Body of pancreas (tissue), 4 donors: ENCODE results near the gene CFAP45. TPM values are rescaled to one million over a fixed set of nuclear protein-coding genes. Genes with fewer than 3 reads are reported as not detected.

Experiments
- ATAC-seq: fragments of 150-250 bp; one replicate; pipeline ENCODE4 v1.9.1; 2016
- DNase-seq, 4 donors: peaks; one replicate each; pipeline ENCODE4 v3.0.0-alpha.2; 2019
- H3K27ac ChIP-seq, 4 donors: fragments of 200-600 bp; sonication (generic); 1 replicate in 3 of 4; 2 replicates in 1 of 4; pipeline versions ENCODE4 v1.5.1 to v1.6.1; 2016 to 2019; ENCODE audit warnings: mild to moderate bottlenecking in 1 of 4, mixed read lengths in 1 of 4, moderate library complexity in 1 of 4
- H3K27me3 ChIP-seq, 2 donors: fragments of 200-600 bp; sonication (generic); one replicate each; pipeline ENCODE4 v1.6.0; 2016; ENCODE audit warnings: mild to moderate bottlenecking in 1 of 2
- H3K36me3 ChIP-seq, 2 donors: fragments of 200-600 bp; sonication (generic); replicated peaks in 1 of 2; 2 replicates each; pipeline ENCODE4 v1.5.1; 2016; ENCODE audit warnings: low read depth in 2 of 2; ENCODE audit not compliant: insufficient read depth in 1 of 2
- H3K4me1 ChIP-seq: fragments of 200-600 bp; sonication (generic); one replicate; pipeline ENCODE4 v1.6.0; 2016
- H3K4me3 ChIP-seq, 2 donors: fragments of 200-600 bp; sonication (generic); 1 replicate in 1 of 2; 2 replicates in 1 of 2; pipeline ENCODE4 v1.5.1; 2016 to 2019
- H3K9me3 ChIP-seq, 3 donors: fragments of 200-600 bp; sonication (generic); 1 replicate in 2 of 3; 2 replicates in 1 of 3; pipeline ENCODE4 v1.5.1; 2016
- POLR2A ChIP-seq, 3 donors: fragments of 450-650 bp; IDR thresholded peaks; one replicate each; pipeline ENCODE4 v1.6.1; 2016; ENCODE audit warnings: antibody characterized with exemption in 3 of 3, mild to moderate bottlenecking in 2 of 3
- WGBS, 2 donors: methylation state at CpG; one replicate each; pipeline ENCODE4 v1.1.5; 2017; 5-methylcytosine and 5-hydroxymethylcytosine counted together
- intact Hi-C: fragments of 100-400 bp; cut with DNase I; formaldehyde crosslinking; loops from one replicate; pipeline ENCODE4 v1.15.1; 2023
- total RNA-seq, 2 donors: library from RNA; depleted of rRNA; stranded (reverse); fragments of >200 nt; gene quantifications; one replicate each; pipeline ENCODE4 v1.1.0, GENCODE V29; 2016
- TF ChIP-seq, protein P1 (sequence below), 7 experiments: fragments of 450-650 bp in 4 of 7; fragments of 200-600 bp in 3 of 7; sonication (generic) in 3 of 7; IDR thresholded peaks; one replicate each; pipeline ENCODE4 v1.5.1; 2016 to 2019; ENCODE audit warnings: antibody characterized with exemption in 7 of 7

CFAP45 gene
- total RNA-seq, 2 donors from 2014 or later = not detected

DNA sequence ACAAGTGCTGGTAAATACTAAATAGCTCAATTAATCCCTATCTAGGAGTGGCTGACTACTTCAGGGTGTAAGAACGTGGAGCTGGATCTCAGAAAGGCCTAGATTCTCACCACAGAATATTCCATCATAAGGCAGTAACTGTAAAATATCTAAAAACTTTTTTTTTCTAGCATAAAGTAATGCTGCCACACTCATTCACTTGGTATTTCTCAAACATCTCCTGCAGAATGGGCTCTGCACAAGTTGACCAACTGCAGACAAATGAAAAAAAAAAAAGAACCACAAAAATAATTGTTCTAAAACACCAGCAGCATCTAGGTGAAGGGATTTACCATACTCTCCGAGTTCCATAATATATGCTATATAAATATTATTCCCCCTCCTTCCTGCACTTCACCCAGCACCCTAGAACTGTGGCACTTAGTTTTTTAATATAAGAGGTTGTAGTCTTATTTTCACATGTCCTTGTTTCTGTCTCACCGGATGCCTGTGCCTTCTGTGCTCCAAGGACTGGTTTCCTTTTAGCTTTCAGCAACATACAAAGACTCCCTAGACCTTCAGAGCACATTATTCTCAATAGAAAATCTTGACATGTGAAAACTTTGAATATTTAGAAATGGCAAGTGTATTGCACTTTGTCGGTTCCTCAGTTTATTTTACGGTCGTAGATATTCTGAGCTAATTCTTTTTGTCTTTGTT lies 46.4 kb downstream of the CFAP45 start:
- intact Hi-C loops = no loop called here
- H3K27me3 ChIP-seq = no peaks in the 10 kb centered on the region
- peak overlapping the region in 1 of 2 donors; percentile 57 for H3K4me3 ChIP-seq
- WGBS, 2 donors = 18 to 20% methylated on average over 6 of the region's 6 CpGs
- ATAC-seq (no peak), DNase-seq (no peak)
- no peaks in the 10 kb centered on the region for H3K9me3 ChIP-seq
- TF ChIP-seq, protein P1, sequence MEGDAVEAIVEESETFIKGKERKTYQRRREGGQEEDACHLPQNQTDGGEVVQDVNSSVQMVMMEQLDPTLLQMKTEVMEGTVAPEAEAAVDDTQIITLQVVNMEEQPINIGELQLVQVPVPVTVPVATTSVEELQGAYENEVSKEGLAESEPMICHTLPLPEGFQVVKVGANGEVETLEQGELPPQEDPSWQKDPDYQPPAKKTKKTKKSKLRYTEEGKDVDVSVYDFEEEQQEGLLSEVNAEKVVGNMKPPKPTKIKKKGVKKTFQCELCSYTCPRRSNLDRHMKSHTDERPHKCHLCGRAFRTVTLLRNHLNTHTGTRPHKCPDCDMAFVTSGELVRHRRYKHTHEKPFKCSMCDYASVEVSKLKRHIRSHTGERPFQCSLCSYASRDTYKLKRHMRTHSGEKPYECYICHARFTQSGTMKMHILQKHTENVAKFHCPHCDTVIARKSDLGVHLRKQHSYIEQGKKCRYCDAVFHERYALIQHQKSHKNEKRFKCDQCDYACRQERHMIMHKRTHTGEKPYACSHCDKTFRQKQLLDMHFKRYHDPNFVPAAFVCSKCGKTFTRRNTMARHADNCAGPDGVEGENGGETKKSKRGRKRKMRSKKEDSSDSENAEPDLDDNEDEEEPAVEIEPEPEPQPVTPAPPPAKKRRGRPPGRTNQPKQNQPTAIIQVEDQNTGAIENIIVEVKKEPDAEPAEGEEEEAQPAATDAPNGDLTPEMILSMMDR (IDR thresholded peaks at IDR 0.05) = no peak
- TF ChIP-seq POLR2A (IDR thresholded peaks at IDR 0.05) = no peak
- no peaks in the 10 kb centered on the region for H3K36me3 ChIP-seq
- peak overlapping the region; percentile 92 to 94 (median 92) for H3K27ac ChIP-seq
- H3K4me1 ChIP-seq = peaks cover 18% of the 10 kb centered on the region

DNA sequence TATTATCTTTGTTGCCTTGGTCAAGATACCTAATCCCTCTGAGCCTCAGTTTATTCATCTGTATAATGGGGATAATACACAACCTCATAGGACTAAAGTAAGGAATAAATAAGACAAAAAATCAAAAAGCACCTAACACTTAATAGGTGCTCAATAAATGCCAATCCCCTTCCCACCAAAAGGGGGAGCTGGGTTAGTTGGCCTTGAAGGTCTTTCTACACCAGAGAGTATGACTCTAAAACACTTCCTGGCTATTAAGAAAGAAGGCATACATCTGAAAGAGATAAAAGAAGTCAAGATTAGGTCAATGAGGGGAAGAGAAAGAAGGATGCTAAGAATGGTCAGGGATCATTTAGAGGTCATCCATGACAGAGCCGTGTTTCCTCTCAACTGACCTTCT lies 48.6 kb downstream of the CFAP45 start:
- no peaks in the 10 kb centered on the region for H3K36me3 ChIP-seq
- H3K9me3 ChIP-seq = no peaks in the 10 kb centered on the region
- no peaks in the 10 kb centered on the region for H3K27me3 ChIP-seq
- ATAC-seq (no peak), DNase-seq (no peak)
- H3K27ac ChIP-seq = no peak overlapping the region
- 63 to 82% methylated on average over 1 of the region's 1 CpG for WGBS, 2 donors
- no peak overlapping the region for H3K4me3 ChIP-seq
- TF ChIP-seq POLR2A (IDR thresholded peaks at IDR 0.05) = no peak
- TF ChIP-seq, protein P1 (IDR thresholded peaks at IDR 0.05) = no peak
- H3K4me1 ChIP-seq = peaks cover 18% of the 10 kb centered on the region
- intact Hi-C loops = no loop called here

DNA sequence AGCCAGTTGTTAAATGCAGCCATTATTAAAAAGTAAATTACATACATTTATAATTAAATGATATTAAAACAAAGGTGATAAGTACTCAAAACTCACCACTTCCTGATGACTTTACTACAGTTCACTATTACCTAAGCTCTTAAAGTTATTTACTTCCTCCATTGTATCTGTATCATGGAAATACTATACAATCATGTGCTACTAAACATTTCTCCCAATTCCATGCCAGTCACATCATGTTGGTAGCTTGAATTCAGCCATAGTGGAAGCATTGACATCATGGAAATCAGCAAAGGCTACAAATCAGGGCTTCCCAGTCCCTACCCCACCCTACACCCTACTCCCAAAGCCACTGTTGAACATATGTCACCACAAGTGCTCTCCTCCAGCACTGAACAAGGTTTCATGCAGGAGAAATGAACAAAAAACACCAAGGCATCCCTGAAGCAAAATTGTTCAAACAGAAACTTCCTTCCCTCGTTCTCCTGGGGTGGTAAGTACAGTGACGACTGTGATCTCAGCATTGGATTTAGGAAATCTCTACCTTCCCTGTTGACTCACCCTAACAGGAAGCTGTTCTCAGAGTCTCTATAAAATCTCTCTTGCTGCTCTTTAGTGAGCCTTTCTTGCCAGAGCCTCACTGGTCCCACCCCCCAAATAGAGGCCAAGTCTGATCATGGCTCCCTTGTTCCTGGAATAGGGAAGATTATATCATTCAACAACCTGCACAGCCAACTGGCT lies 50.2 kb downstream of the CFAP45 start:
- TF ChIP-seq POLR2A (IDR thresholded peaks at IDR 0.05) = no peak
- TF ChIP-seq, protein P1 (IDR thresholded peaks at IDR 0.05) = no peak
- intact Hi-C loops = no loop called here
- ATAC-seq (no peak), DNase-seq (no peak)
- 78 to 87% methylated on average over 2 of the region's 2 CpGs for WGBS, 2 donors
- no peaks in the 10 kb centered on the region for H3K27me3 ChIP-seq
- H3K4me3 ChIP-seq = no peak overlapping the region
- peaks cover 12% of the 10 kb centered on the region for H3K4me1 ChIP-seq
- H3K9me3 ChIP-seq = no peaks in the 10 kb centered on the region
- no peaks in the 10 kb centered on the region for H3K36me3 ChIP-seq
- no peak overlapping the region for H3K27ac ChIP-seq

DNA sequence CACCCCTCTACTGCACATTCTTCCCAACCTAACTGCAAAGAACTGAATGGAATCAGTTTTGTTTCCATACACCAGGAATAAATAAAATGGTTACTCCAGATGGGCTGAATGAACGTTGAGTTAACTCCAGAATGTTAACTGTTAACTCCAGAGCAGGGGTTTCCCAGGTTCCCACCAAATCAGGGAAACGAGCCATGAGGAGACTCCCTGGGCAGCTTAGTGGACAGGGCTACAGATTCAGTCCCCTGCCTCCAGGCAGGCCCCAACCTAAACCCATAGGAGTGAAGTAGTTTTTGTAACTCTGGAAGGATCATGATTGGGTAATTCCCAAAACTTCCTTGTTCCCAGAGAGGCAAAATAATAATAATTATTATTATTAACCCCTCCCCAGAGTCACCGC lies 51.6 kb downstream of the CFAP45 start:
- no peaks in the 10 kb centered on the region for H3K27me3 ChIP-seq
- H3K27ac ChIP-seq = no peak overlapping the region
- 44 to 69% methylated on average over 3 of the region's 3 CpGs for WGBS, 2 donors
- no peak overlapping the region for H3K4me3 ChIP-seq
- ATAC-seq (no peak), DNase-seq (no peak)
- peaks cover 5% of the 10 kb centered on the region for H3K4me1 ChIP-seq
- no peaks in the 10 kb centered on the region for H3K9me3 ChIP-seq
- no peak for TF ChIP-seq POLR2A (IDR thresholded peaks at IDR 0.05)
- TF ChIP-seq, protein P1 (IDR thresholded peaks at IDR 0.05) = no peak
- intact Hi-C loops = no loop called here
- no peaks in the 10 kb centered on the region for H3K36me3 ChIP-seq
